Measurements from ENCODE around the gene GOLGA8M. TPM values are rescaled to one million over a fixed set of nuclear protein-coding genes. Genes with fewer than 3 reads are reported as not detected.

The GOLGA8M gene
- total RNA-seq, result 1.1 and 1.3 TPM in 2 replicates

DNA sequence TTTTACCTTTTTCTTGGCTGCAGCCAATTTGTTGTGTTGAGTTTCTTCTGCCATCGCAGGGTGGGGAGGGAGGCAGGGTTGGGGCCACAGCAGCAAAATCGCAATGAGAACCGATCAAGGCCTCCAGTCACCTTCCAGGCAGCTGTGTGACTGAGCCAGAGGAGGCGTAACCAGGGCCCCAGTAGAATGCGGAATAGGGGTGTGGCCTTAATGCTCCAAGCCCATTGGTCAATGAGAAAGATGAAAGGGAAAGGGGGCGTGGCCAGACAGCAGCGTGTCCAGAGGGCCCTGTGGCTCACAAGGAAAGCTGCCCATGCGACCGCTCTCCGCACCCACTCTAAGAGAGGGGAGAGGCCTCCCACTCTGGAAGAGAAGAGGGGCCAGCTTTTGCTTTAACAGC is at the start of gene GOLGA8M:
TSS of gene GOLGA8M (minus strand) at position 152 of the 400 bp plus-strand sequence. CDS start at position 54, 98 bp downstream.

Other genes starting within 250 kb of the GOLGA8M start
- gene GOLGA8G, start 179.4 kb downstream of the GOLGA8M start, total RNA-seq, result not detected in 2 replicates
- gene GOLGA6L25, start 158.9 kb downstream of the GOLGA8M start, total RNA-seq, result not detected in 2 replicates
- not detected in 2 replicates for gene GOLGA6L7, start 136.2 kb upstream of the GOLGA8M start, total RNA-seq
- 11.5 and 14.7 TPM in 2 replicates for gene APBA2, start 173.6 kb upstream of the GOLGA8M start, total RNA-seq

All from aortic smooth muscle cell (primary cell).